GM23248 (cell line): ENCODE measurements around the gene KDM6B. TPM values are rescaled to one million over a fixed set of nuclear protein-coding genes. Genes with fewer than 3 reads are reported as not detected.
"Not testable (repeated sequence)": the region's sequence is repeated elsewhere in the genome, so short reads cannot be mapped to it uniquely, and the experiment has no call there.

ENCODE experiments used
- DNase-seq: peaks from one replicate; pipeline ENCODE4 v3.0.0-alpha.2; 2015
- H2AFZ ChIP-seq: fragments of 200-600 bp; sonication (generic); 2 replicates; pipeline ENCODE4 v1.6.1; 2016; ENCODE audit warnings: antibody characterized with exemption
- H3F3A ChIP-seq: fragments of 200-600 bp; sonication (generic); 2 replicates; pipeline ENCODE4 v1.6.1; 2016; ENCODE audit warnings: mild to moderate bottlenecking, antibody characterized with exemption, mixed run types; ENCODE audit not compliant: insufficient read depth
- H3K27ac ChIP-seq: fragments of 200-600 bp; sonication (generic); 2 replicates; pipeline ENCODE4 v1.5.1; 2016; ENCODE audit warnings: mild to moderate bottlenecking
- H3K27me3 ChIP-seq: fragments of 200-600 bp; sonication (generic); replicated peaks from 2 replicates; pipeline ENCODE4 v1.6.1; 2016; ENCODE audit warnings: mild to moderate bottlenecking; ENCODE audit not compliant: insufficient read depth
- H3K36me3 ChIP-seq: fragments of 200-600 bp; sonication (generic); 2 replicates; pipeline ENCODE4 v1.6.1; 2016; ENCODE audit warnings: low read depth, mild to moderate bottlenecking
- H3K4me1 ChIP-seq: fragments of 200-600 bp; sonication (generic); 2 replicates; pipeline ENCODE4 v1.6.1; 2016; ENCODE audit warnings: mild to moderate bottlenecking; ENCODE audit not compliant: insufficient read depth
- H3K4me2 ChIP-seq: fragments of 200-600 bp; sonication (generic); one replicate; pipeline ENCODE4 v1.6.1; 2016; ENCODE audit warnings: mild to moderate bottlenecking; ENCODE audit not compliant: unreplicated experiment
- H3K4me3 ChIP-seq: fragments of 200-600 bp; sonication (generic); 2 replicates; pipeline ENCODE4 v1.5.1; 2016; ENCODE audit warnings: mild to moderate bottlenecking
- H3K79me2 ChIP-seq: fragments of 200-600 bp; sonication (generic); 2 replicates; pipeline ENCODE4 v1.6.1; 2016; ENCODE audit warnings: mild to moderate bottlenecking; ENCODE audit not compliant: insufficient read depth
- H3K9ac ChIP-seq: fragments of 200-600 bp; sonication (generic); 2 replicates; pipeline ENCODE4 v1.6.1; 2016; ENCODE audit warnings: mild to moderate bottlenecking
- H3K9me2 ChIP-seq: fragments of 200-600 bp; sonication (generic); 2 replicates; pipeline ENCODE4 v1.6.1; 2016; ENCODE audit warnings: mixed run types, mild to moderate bottlenecking, moderate library complexity; ENCODE audit not compliant: insufficient read depth
- H3K9me3 ChIP-seq: fragments of 200-600 bp; sonication (generic); one replicate; pipeline ENCODE4 v1.6.1; 2017; ENCODE audit warnings: low read depth
- H4K20me1 ChIP-seq: fragments of 200-600 bp; sonication (generic); 2 replicates; pipeline ENCODE4 v1.6.0; 2016; ENCODE audit not compliant: insufficient read depth
- EZH2 ChIP-seq: fragments of 200-600 bp; sonication (generic); IDR thresholded peaks from 2 replicates; pipeline ENCODE4 v1.6.1; 2018; ENCODE audit warnings: antibody characterized with exemption, mild to moderate bottlenecking; ENCODE audit not compliant: insufficient read depth, poor library complexity, severe bottlenecking
- EZH2phosphoT487 ChIP-seq: fragments of 200-600 bp; sonication (generic); IDR thresholded peaks from 2 replicates; pipeline ENCODE4 v1.6.1; 2018; ENCODE audit warnings: antibody characterized with exemption, moderate library complexity, mild to moderate bottlenecking, low read depth; ENCODE audit not compliant: insufficient read depth
- WGBS, 2 experiments: methylation state at CpG; one replicate each; pipeline ENCODE4 v1.1.6; 2015 to 2017; ENCODE audit warnings: low lambda C conversion rate in 2 of 2, low coverage in 1 of 2; ENCODE audit errors: missing lambda C conversion rate in 2 of 2; 5-methylcytosine and 5-hydroxymethylcytosine counted together
- in situ Hi-C: fragments of 300-500 bp; cut with MboI; formaldehyde crosslinking; loops from 2 replicates; pipeline ENCODE4 v1.15.0; 2020
- polyA plus RNA-seq: library from polyadenylated mRNA; unstranded; fragments of >200 nt; fragmentation: Nextera tagmentation; extraction: Ambion mirVana; gene quantifications from 2 replicates; pipeline ENCODE4 v1.2.1, GENCODE V29; 2016
- total RNA-seq: library from RNA; depleted of rRNA; stranded (reverse); fragments of >200 nt; shearing (Covaris generic); gene quantifications from 2 replicates; pipeline ENCODE4 v1.2.3, GENCODE V29; 2014

Gene KDM6B
- total and polyA plus RNA-seq, 2 experiments from 2014 or later = 1.3 to 2.3 TPM

GRCh38 chr17:7803981-7804380 is 30.0 kb upstream of the KDM6B start:
- Histone ChIP-seq H2AFZ (no peak overlapping the region), H3K9ac (no peak overlapping the region), H3K4me1 (no peaks in the 10 kb centered on the region), H4K20me1 (no peaks in the 10 kb centered on the region), H3F3A (no peaks in the 10 kb centered on the region), H3K9me2 (no peaks in the 10 kb centered on the region), H3K27me3 (0 out of 2 replicates have a peak, but pooled peaks cover 2% of the 10 kb centered on the region), H3K4me3 (no peak overlapping the region), H3K9me3 (no peaks in the 10 kb centered on the region), H3K36me3 (no peaks in the 10 kb centered on the region), H3K4me2 (no peak overlapping the region), H3K27ac (no peak overlapping the region), H3K79me2 (no peaks in the 10 kb centered on the region)
- in situ Hi-C loops = no loop called here
- WGBS, 2 experiments = 33 to 37% methylated on average over 13 of the region's 13 CpGs
- no peak for TF ChIP-seq EZH2phosphoT487
- no peak for TF ChIP-seq EZH2
- DNase-seq = no peak

- Histone ChIP-seq H3K27me3 (0 out of 2 replicates have a peak, but pooled peaks cover 2% of the 10 kb centered on the region), H3K9me3 (no peaks in the 10 kb centered on the region), H4K20me1 (no peaks in the 10 kb centered on the region), H3K9me2 (no peaks in the 10 kb centered on the region), H2AFZ (no peak overlapping the region), H3K36me3 (no peaks in the 10 kb centered on the region), H3K4me1 (no peaks in the 10 kb centered on the region), H3K4me3 (no peak overlapping the region), H3F3A (no peaks in the 10 kb centered on the region), H3K4me2 (no peak overlapping the region), H3K27ac (no peak overlapping the region), H3K9ac (no peak overlapping the region), H3K79me2 (no peaks in the 10 kb centered on the region)
- whole genome bisulfite sequencing, 2 experiments = 60 to 68% methylated on average over 6 of the region's 6 CpGs
- in situ Hi-C loops = no loop called here
- DNase-seq = no peak
- TF ChIP-seq EZH2 (no peak), EZH2phosphoT487 (no peak)
Measured at GRCh38 chr17:7806587-7806986, 27.4 kb upstream of the KDM6B start.

GRCh38 chr17:7807206-7807605 is 26.8 kb upstream of the KDM6B start:
- DNase-seq = no peak
- Histone ChIP-seq H2AFZ (no peak overlapping the region), H4K20me1 (no peaks in the 10 kb centered on the region), H3K27me3 (0 out of 2 replicates have a peak, but pooled peaks cover 2% of the 10 kb centered on the region), H3K79me2 (no peaks in the 10 kb centered on the region), H3F3A (no peaks in the 10 kb centered on the region), H3K9me3 (no peaks in the 10 kb centered on the region), H3K4me3 (no peak overlapping the region), H3K9ac (no peak overlapping the region), H3K9me2 (no peaks in the 10 kb centered on the region), H3K4me2 (no peak overlapping the region), H3K36me3 (no peaks in the 10 kb centered on the region), H3K27ac (no peak overlapping the region), H3K4me1 (no peaks in the 10 kb centered on the region)
- no peak for TF ChIP-seq EZH2phosphoT487
- TF ChIP-seq EZH2 = no peak
- 89 to 90% methylated on average over 15 to 21 of the region's 21 CpGs for WGBS, 2 experiments
- in situ Hi-C loops = no loop called here

GRCh38 chr17:7809086-7809790 is 24.8 kb upstream of the KDM6B start:
- Histone ChIP-seq H3K4me3 (no peak overlapping the region), H3F3A (no peaks in the 10 kb centered on the region), H3K4me2 (no peak overlapping the region), H3K9me2 (no peaks in the 10 kb centered on the region), H3K79me2 (no peaks in the 10 kb centered on the region), H3K9me3 (no peaks in the 10 kb centered on the region), H3K36me3 (no peaks in the 10 kb centered on the region), H3K27me3 (0 out of 2 replicates have a peak, but pooled peaks cover 2% of the 10 kb centered on the region), H4K20me1 (no peaks in the 10 kb centered on the region), H3K9ac (no peak overlapping the region), H2AFZ (no peak overlapping the region), H3K27ac (no peak overlapping the region), H3K4me1 (no peaks in the 10 kb centered on the region)
- TF ChIP-seq EZH2phosphoT487 = no peak
- no peak for TF ChIP-seq EZH2
- 58 to 59% methylated on average over 11 of the region's 11 CpGs for WGBS, 2 experiments
- in situ Hi-C loops = no loop called here
- DNase-seq = no peak

- H3K9ac ChIP-seq, H3K9me3 ChIP-seq, H4K20me1 ChIP-seq, H3K4me3 ChIP-seq, H3K79me2 ChIP-seq, H3K4me1 ChIP-seq, H3K4me2 ChIP-seq, H3K27ac ChIP-seq, in situ Hi-C loops, H3K36me3 ChIP-seq, H3K27me3 ChIP-seq, H3K9me2 ChIP-seq, H3F3A ChIP-seq, H2AFZ ChIP-seq: not testable (repeated sequence)
- WGBS, 2 experiments = 77 to 80% methylated on average over 9 of the region's 9 CpGs
- DNase-seq = peak; percentile 45
Measured at GRCh38 chr17:7809791-7810343, 24.1 kb upstream of the KDM6B start.
